ENCODE data around the gene TMEM69. TPM values are rescaled to one million over a fixed set of nuclear protein-coding genes. Genes with fewer than 3 reads are reported as not detected.

Gene TMEM69
- total RNA-seq (10 to 100 TPM; 22.8 to 31.0 (median 24.9) TPM), polyA plus RNA-seq (10 to 100 TPM; 12.9 to 21.6 TPM)
- long read RNA-seq, donor 1, transcript TMEM69-201 (3 exons, 2,439 nt), result major isoform, 16 of 25 reads
- long read RNA-seq, donor 1, partial matches to known transcripts, result 1 of 25 reads
- long read RNA-seq, donor 1, other reads (novel, unspliced or antisense), result 7 of 25 reads
- long read RNA-seq, donor 2, transcript TMEM69-201 (3 exons, 2,439 nt), result major isoform, 13 of 19 reads
- long read RNA-seq, donor 2, partial matches to known transcripts, result 3 of 19 reads
- long read RNA-seq, donor 2, other reads (novel, unspliced or antisense), result 1 of 19 reads
- long read RNA-seq, donor 3, transcript TMEM69-201 (3 exons, 2,439 nt), result major isoform, 32 of 43 reads
- long read RNA-seq, donor 3, partial matches to known transcripts, result 0 of 43 reads
- long read RNA-seq, donor 3, other reads (novel, unspliced or antisense), result 8 of 43 reads

GRCh38 chr1:45687754-45688740 is at the start of gene TMEM69:
TSS of gene TMEM69 (plus strand) at chr1:45688181. CDS start at chr1:45691069, 2,888 bp downstream.
- ATAC-seq (peak; percentile 28 to 76 (median 46)), DNase-seq (peak; percentile 41 to 86)
- TF ChIP-seq CTCF (IDR thresholded peaks at IDR 0.05), result no peak
- Histone ChIP-seq H3K4me1 (peaks cover 0 to 40% (median 35%) of the 10 kb centered on the region in 9 donors), H3K4me3 (peak within 1 kb of the TSS; percentile 58 to 95 (median 84)), H3K9me3 (no peaks in the 10 kb centered on the region), H3K36me3 (peaks cover 0 to 28% (median 0%) of the 10 kb centered on the region in 9 donors), H3K27me3 (no peaks in the 10 kb centered on the region), H3K27ac (peak within 1 kb of the TSS; percentile 48 to 98 (median 96))
- intact Hi-C loops (cut with DNase I), result loop anchor here in 6 of 10 donors (2.0 to 10.0 kb wide), 8 partner anchors 63 to 337 kb away; partner anchors contain the start of genes IPP (in 4 of the 6), NASP (in 2 of the 6), CCDC163 (in 1 of the 6) and CCDC17 (in 1 of the 6)
- WGBS, 2 donors, result 2% methylated on average over 24 of the region's 24 CpGs

- Histone ChIP-seq H3K36me3 (peaks cover 0 to 99% (median 50%) of the 10 kb centered on the region in 9 donors), H3K9me3 (no peaks in the 10 kb centered on the region), H3K4me1 (peaks cover 0 to 20% (median 7%) of the 10 kb centered on the region in 9 donors), H3K4me3 (no peak overlapping the region), H3K27me3 (no peaks in the 10 kb centered on the region), H3K27ac (no peak overlapping the region)
- TF ChIP-seq CTCF (IDR thresholded peaks at IDR 0.05), result no peak
- DNase-seq (no peak), ATAC-seq (no peak)
- WGBS, 2 donors, result 93 to 97% methylated on average over 1 of the region's 1 CpG
- intact Hi-C loops (cut with DNase I), result loop anchor here in 1 of 10 donors (10.0 kb wide), 1 partner anchor 45 kb away; no protein-coding TSS in a partner anchor
Observed at GRCh38 chr1:45640293-45640692, 47.7 kb upstream of the TMEM69 start.

GRCh38 chr1:45643321-45643720 is 44.7 kb upstream of the TMEM69 start:
- no peak for DNase-seq
- no peak for TF ChIP-seq CTCF (IDR thresholded peaks at IDR 0.05)
- Histone ChIP-seq H3K4me1 (peaks cover 0 to 34% (median 20%) of the 10 kb centered on the region in 9 donors), H3K36me3 (peaks cover 0 to 83% (median 37%) of the 10 kb centered on the region in 9 donors), H3K4me3 (no peak overlapping the region), H3K9me3 (no peaks in the 10 kb centered on the region), H3K27me3 (no peaks in the 10 kb centered on the region), H3K27ac (peak overlapping the region in 1 of 10 donors; percentile 17)
- intact Hi-C loops (cut with DNase I), result loop anchor here in 1 of 10 donors (10.0 kb wide), 1 partner anchor 49 kb away; no protein-coding TSS in a partner anchor
- ATAC-seq, result no peak
- 73 to 82% methylated on average over 5 of the region's 5 CpGs for WGBS, 2 donors

Data from heart right ventricle (tissue), 16 donors.